K562 (cell line): ENCODE measurements around the gene RASSF3. TPM values are rescaled to one million over a fixed set of nuclear protein-coding genes. Genes with fewer than 3 reads are reported as not detected.

ENCODE experiments used
- ATAC-seq: fragments of 200-7000 bp; cut with Tn5 transposase; 3 replicates; pipeline ENCODE4 v1.9.1; 2020; ENCODE audit warnings: moderate library complexity
- BruUV-seq: library from RNA; stranded (reverse); fragments of 400-500 nt; replicated peaks from 2 replicates; lab custom pipeline; 2021; lab: Mats Ljungman, UMichigan
- CTCF ChIA-PET: fragments of 300-600 bp; formaldehyde crosslinking; extraction: SDS; loops from one replicate; lab custom pipeline; 2021; ENCODE audit warnings: low intra/inter-chr PET ratio; lab: Yijun Ruan, JAX
- POLR2A ChIA-PET: fragments of 300-600, 350-650 bp; sonication (Branson Sonifier 250); formaldehyde crosslinking; extraction: SDS; loops from one replicate; lab custom pipeline; 2021; ENCODE audit warnings: antibody characterized with exemption, inconsistent platforms; lab: Yijun Ruan, JAX
- DNase-seq, 4 experiments: peaks; one replicate each; pipeline versions ENCODE4 v3.0.0 to v3.0.0-alpha.2; 2011 to 2018; ENCODE audit warnings: low spot score in 3 of 4, mixed read lengths in 3 of 4; ENCODE audit errors: extremely low read depth in 1 of 4
- FAIRE-seq: peaks from 2 replicates; lab custom pipeline; 2011; peaks lifted over from hg19 to GRCh38; lab: Jason Lieb, UNC
- H2AFZ ChIP-seq: 2 replicates; pipeline ENCODE4 v1.6.0; 2011; ENCODE audit warnings: low read depth, low read length, control low read depth, inconsistent platforms
- H3K27ac ChIP-seq: fragments of 200-600 bp; 3 replicates; pipeline ENCODE4 v1.8.0; 2011; ENCODE audit warnings: low read depth, mild to moderate bottlenecking, control low read depth, inconsistent platforms, low read length, moderate library complexity, mixed read lengths; ENCODE audit errors: extremely low read depth
- H3K27me3 ChIP-seq, 2 experiments: fragments of 300-600 bp in 1 of 2; 2 replicates in 1 of 2; 3 replicates in 1 of 2; pipeline versions ENCODE4 v1.6.0 to v1.8.0; 2011; ENCODE audit warnings: inconsistent platforms in 2 of 2, low read length in 2 of 2, mild to moderate bottlenecking in 1 of 2, mixed read lengths in 1 of 2, moderate library complexity in 1 of 2; ENCODE audit not compliant: control insufficient read depth in 2 of 2, insufficient read depth in 2 of 2
- H3K36me3 ChIP-seq: fragments of 300-600 bp; 3 replicates; pipeline ENCODE4 v1.8.0; 2011; ENCODE audit warnings: mild to moderate bottlenecking, low read length, inconsistent platforms; ENCODE audit not compliant: control insufficient read depth, insufficient read depth
- H3K4me1 ChIP-seq, 2 experiments: fragments of 200-600 bp in 1 of 2; replicated peaks in 1 of 2; 2 replicates in 1 of 2; 3 replicates in 1 of 2; pipeline versions ENCODE4 v1.5.1 to v1.8.0; 2011; ENCODE audit warnings: inconsistent platforms in 2 of 2, low read length in 2 of 2, mild to moderate bottlenecking in 1 of 2, mixed read lengths in 1 of 2, moderate library complexity in 1 of 2; ENCODE audit not compliant: control insufficient read depth in 2 of 2, insufficient read depth in 2 of 2
- H3K4me2 ChIP-seq: 2 replicates; pipeline ENCODE4 v1.6.1; 2011; ENCODE audit warnings: low read length, control low read depth, inconsistent platforms, mixed read lengths; ENCODE audit not compliant: insufficient read depth
- H3K4me3 ChIP-seq: fragments of 200-600 bp; sonication (generic), shearing (Covaris generic); 2 replicates; pipeline ENCODE4 v1.5.1; 2016; ENCODE audit warnings: control low read depth, inconsistent platforms
- H3K79me2 ChIP-seq: fragments of 200-600 bp; 3 replicates; pipeline ENCODE4 v1.8.0; 2011; ENCODE audit warnings: low read length, inconsistent platforms; ENCODE audit not compliant: control insufficient read depth, insufficient read depth
- H3K9ac ChIP-seq, 2 experiments: 2 replicates each; pipeline versions ENCODE4 v1.6.0 to v1.6.1; 2011; ENCODE audit warnings: low read depth in 2 of 2, low read length in 2 of 2, control low read depth in 1 of 2, inconsistent platforms in 1 of 2, mild to moderate bottlenecking in 1 of 2, mixed read lengths in 1 of 2; ENCODE audit not compliant: insufficient read depth in 1 of 2
- H3K9me1 ChIP-seq: one replicate; pipeline ENCODE4 v1.6.0; 2011; ENCODE audit warnings: inconsistent platforms, mild to moderate bottlenecking, low read length, moderate library complexity; ENCODE audit not compliant: control insufficient read depth, insufficient read depth
- H3K9me3 ChIP-seq: replicated peaks from 2 replicates; pipeline ENCODE4 v1.5.1; 2011; ENCODE audit warnings: low read depth, low read length, inconsistent platforms; ENCODE audit not compliant: control insufficient read depth, insufficient read depth
- H4K20me1 ChIP-seq: replicated peaks from 2 replicates; pipeline ENCODE4 v1.6.1; 2011; ENCODE audit warnings: low read length, inconsistent platforms, mixed read lengths; ENCODE audit not compliant: control insufficient read depth, insufficient read depth
- ELK3 ChIP-seq: fragments of 450-650 bp; formaldehyde crosslinking; IDR thresholded peaks from 2 replicates; pipeline ENCODE4 v1.4.0; 2020; ENCODE audit warnings: mild to moderate bottlenecking
- GABPB1 ChIP-seq: sonication (generic); formaldehyde crosslinking; IDR thresholded peaks from 2 replicates; pipeline ENCODE4 v1.8.0; 2022; ENCODE audit warnings: mild to moderate bottlenecking, missing genetic modification reagents
- IRF1 ChIP-seq: sonication (generic); formaldehyde crosslinking; IDR thresholded peaks from 2 replicates; pipeline ENCODE4 v1.8.0; 2022; ENCODE audit warnings: missing genetic modification reagents, mild to moderate bottlenecking, borderline replicate concordance
- KAT2B ChIP-seq: IDR thresholded peaks from one replicate; pipeline ENCODE4 v1.6.1; 2012; ENCODE audit warnings: low read depth, mild to moderate bottlenecking, control low read depth, inconsistent platforms, low read length, moderate library complexity
- LCOR ChIP-seq: sonication (generic); formaldehyde crosslinking; IDR thresholded peaks from 2 replicates; pipeline ENCODE4 v1.8.0; 2022; ENCODE audit warnings: mild to moderate bottlenecking, missing genetic modification reagents
- MCM5 ChIP-seq: fragments of 450-650 bp; IDR thresholded peaks from 2 replicates; pipeline ENCODE4 v1.6.1; 2016; ENCODE audit warnings: low read depth
- MXI1 ChIP-seq: IDR thresholded peaks from 2 replicates; pipeline ENCODE4 v1.6.1; 2011; ENCODE audit warnings: low read depth, mild to moderate bottlenecking, improper control_type of control experiment, low read length
- NR2C2 ChIP-seq, 2 experiments: fragments of 200-800 bp in 1 of 2; sonication (Bioruptor generic) in 1 of 2; sonication (generic) in 1 of 2; formaldehyde crosslinking in 1 of 2; IDR thresholded peaks; 2 replicates each; pipeline versions ENCODE4 v1.6.1 to v1.8.0; 2016 to 2022; ENCODE audit warnings: mild to moderate bottlenecking in 1 of 2, missing compliant biosample characterization in 1 of 2, missing genetic modification characterization in 1 of 2, missing genetic modification reagents in 1 of 2
- NUFIP1 ChIP-seq: fragments of 450-650 bp; IDR thresholded peaks from 2 replicates; pipeline ENCODE4 v1.6.1; 2018; ENCODE audit not compliant: partially characterized antibody
- PCBP2 ChIP-seq: fragments of 200-400 bp; formaldehyde crosslinking; IDR thresholded peaks from 2 replicates; pipeline ENCODE4 v1.6.1; 2018; ENCODE audit warnings: low read length, low read depth, mild to moderate bottlenecking, moderate library complexity; ENCODE audit not compliant: poor library complexity, severe bottlenecking
- RBM25 ChIP-seq: fragments of 200-400 bp; formaldehyde crosslinking; IDR thresholded peaks from 2 replicates; pipeline ENCODE4 v1.6.1; 2018; ENCODE audit warnings: low read length, low read depth, moderate library complexity; ENCODE audit not compliant: severe bottlenecking
- SMARCB1 ChIP-seq: IDR thresholded peaks from 2 replicates; pipeline ENCODE4 v1.6.1; 2011; ENCODE audit warnings: improper control_type of control experiment, low read depth; ENCODE audit not compliant: insufficient read length
- SNRNP70 ChIP-seq: fragments of 200-400 bp; formaldehyde crosslinking; optimal IDR thresholded peaks from 2 replicates; pipeline ENCODE3; 2017; ENCODE audit warnings: low read depth, low read length
- ZKSCAN8 ChIP-seq: fragments of 200-800 bp; sonication (Bioruptor generic); IDR thresholded peaks from 2 replicates; pipeline ENCODE4 v1.6.1; 2016; ENCODE audit warnings: missing genetic modification characterization, missing compliant biosample characterization
- WGBS: fragments of 100-300 bp; shearing (Covaris generic); methylation state at CpG from one replicate; pipeline ENCODE4 v1.1.6; 2016; ENCODE audit warnings: low coverage, mixed read lengths; ENCODE audit not compliant: insufficient coverage; ENCODE audit errors: missing lambda C conversion rate; 5-methylcytosine and 5-hydroxymethylcytosine counted together
- in situ Hi-C: fragments of 300-500 bp; cut with MboI; formaldehyde crosslinking; loops from 4 replicates; pipeline ENCODE4 v1.15.0; 2018; ENCODE audit warnings: inconsistent platforms, mixed read lengths
- intact Hi-C: fragments of 100-400 bp; cut with micrococcal nuclease; formaldehyde crosslinking; loops from 2 replicates; pipeline ENCODE4 v1.14.2; 2022
- polyA plus RNA-seq, 8 experiments: library from polyadenylated mRNA; depleted of rRNA in 4 of 8; stranded (reverse) in 5 of 8; unstranded in 3 of 8; fragments of >200 nt; fragmentation: Nextera tagmentation in 2 of 8; fragmentation: Illumina TruSeq in 1 of 8; extraction: Ambion mirVana in 2 of 8; extraction: Trizol in 1 of 8; gene quantifications; 2 replicates each; pipeline versions ENCODE4 v1.2.1 to v1.2.3, GENCODE V29; 2011 to 2014; ENCODE audit warnings: inconsistent platforms in 1 of 8, missing spikeins in 1 of 8
- total RNA-seq, 7 experiments: library from RNA; depleted of rRNA in 6 of 7; stranded (reverse); fragments of >200 nt in 6 of 7; fragmentation: Illumina TruSeq in 2 of 7; extraction: Trizol in 2 of 7; gene quantifications; 2 replicates each; pipeline versions ENCODE4 v1.2.1 to v1.2.3, GENCODE V29; 2011 to 2021; ENCODE audit warnings: low replicate concordance in 1 of 7
- TF ChIP-seq, protein P1 (sequence below): fragments of 250-450 bp; sonication (Bioruptor Pico); IDR thresholded peaks from 2 replicates; pipeline ENCODE4 v1.8.0; 2022; ENCODE audit warnings: inconsistent platforms, mild to moderate bottlenecking, moderate library complexity, borderline replicate concordance

The RASSF3 gene
- total and polyA plus RNA-seq, 9 of the 15 experiments (the other 6 are each of a cell fraction or from before 2014, with no cell fraction given) = 3.7 to 39.2 (median 20.2) TPM

GRCh38 chr12:64624035-64624434 lies 13.7 kb downstream of the RASSF3 start:
- peak overlapping the region; percentile 2; the same call in 1 of the 3 replicates for H3K27ac ChIP-seq
- WGBS = 85% methylated on average over 4 of the region's 4 CpGs
- DNase-seq = no peak
- ChIA-PET POLR2A (interaction anchor here (1.4 kb wide), 1 partner anchor 18 kb away, joined by 4 read pairs; no protein-coding TSS in a partner anchor), CTCF (no interaction called here)
- intact Hi-C loops (no loop called here), in situ Hi-C loops (no loop called here)
- no peak overlapping the region for H3K9ac ChIP-seq
- no peak overlapping the region for H2AFZ ChIP-seq
- H3K4me3 ChIP-seq = no peak overlapping the region
- BruUV-seq = no TSS peak
- no peak for ATAC-seq
- no peak for FAIRE-seq
- no peaks in the 10 kb centered on the region for H4K20me1 ChIP-seq
- H3K4me2 ChIP-seq = no peak overlapping the region
- no peaks in the 10 kb centered on the region for H3K9me1 ChIP-seq
- peaks cover 15 to 24% of the 10 kb centered on the region in 2 experiments for H3K4me1 ChIP-seq
- H3K36me3 ChIP-seq = peaks cover 6% of the 10 kb centered on the region; the same call in 1 of the 3 replicates
- H3K79me2 ChIP-seq = peaks cover 96% of the 10 kb centered on the region
- no peaks in the 10 kb centered on the region for H3K27me3 ChIP-seq
- no peaks in the 10 kb centered on the region for H3K9me3 ChIP-seq
- TF ChIP-seq IRF1 (CRISPR knock-in tag) (no peak), MXI1 (no peak), KAT2B (no peak), ZKSCAN8 (no peak), ELK3 (CRISPR knock-in tag) (no peak), SMARCB1 (no peak), RBM25 (no peak), NUFIP1 (no peak), LCOR (CRISPR knock-in tag) (no peak), SNRNP70 (no peak), GABPB1 (CRISPR knock-in tag) (no peak), MCM5 (no peak), PCBP2 (no peak), NR2C2 (CRISPR knock-in tag; IDR thresholded peaks at IDR 0.05) (no peak), NR2C2 (tag; IDR thresholded peaks at IDR 0.05) (no peak)
- TF ChIP-seq, protein P1, sequence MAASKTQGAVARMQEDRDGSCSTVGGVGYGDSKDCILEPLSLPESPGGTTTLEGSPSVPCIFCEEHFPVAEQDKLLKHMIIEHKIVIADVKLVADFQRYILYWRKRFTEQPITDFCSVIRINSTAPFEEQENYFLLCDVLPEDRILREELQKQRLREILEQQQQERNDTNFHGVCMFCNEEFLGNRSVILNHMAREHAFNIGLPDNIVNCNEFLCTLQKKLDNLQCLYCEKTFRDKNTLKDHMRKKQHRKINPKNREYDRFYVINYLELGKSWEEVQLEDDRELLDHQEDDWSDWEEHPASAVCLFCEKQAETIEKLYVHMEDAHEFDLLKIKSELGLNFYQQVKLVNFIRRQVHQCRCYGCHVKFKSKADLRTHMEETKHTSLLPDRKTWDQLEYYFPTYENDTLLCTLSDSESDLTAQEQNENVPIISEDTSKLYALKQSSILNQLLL (CRISPR knock-in tag) = no peak
